ENCODE measurements around the gene ZEB2.

Gene ZEB2

GRCh38 chr2:144346229-144346628 is 173.7 kb downstream of the ZEB2 start:
- no peak for DNase-seq

DNA sequence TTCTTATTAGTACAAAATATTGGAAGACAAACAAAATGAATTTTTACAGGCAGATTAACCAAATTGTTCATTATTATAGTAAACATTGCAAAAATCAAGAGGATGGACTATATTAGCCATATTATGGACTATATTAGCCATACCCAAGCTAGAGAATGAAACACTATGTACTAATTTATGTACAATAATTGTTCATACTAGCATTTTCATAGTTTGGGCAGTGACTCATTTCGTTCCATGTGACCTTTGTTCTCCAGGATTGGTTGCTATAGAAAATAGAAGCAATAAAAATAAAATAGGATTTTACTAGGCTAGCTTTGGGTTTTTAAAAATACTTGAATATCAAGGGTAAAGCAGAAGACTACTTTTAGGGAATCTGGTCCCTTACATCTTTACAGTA is 176.8 kb downstream of the ZEB2 start:
- DNase-seq, result no peak

GRCh38 chr2:144341538-144341937 is 178.4 kb downstream of the ZEB2 start:
- no peak for DNase-seq

GRCh38 chr2:144339048-144339447 is 180.9 kb downstream of the ZEB2 start:
- DNase-seq, result peak in 1 of 2 experiments; percentile 24

- no peak for DNase-seq
These were observed 185.4 kb downstream of the ZEB2 start for GRCh38 chr2:144334551-144334950.
